ENCODE measurements around the gene C10orf71.

The C10orf71 gene, protein sequence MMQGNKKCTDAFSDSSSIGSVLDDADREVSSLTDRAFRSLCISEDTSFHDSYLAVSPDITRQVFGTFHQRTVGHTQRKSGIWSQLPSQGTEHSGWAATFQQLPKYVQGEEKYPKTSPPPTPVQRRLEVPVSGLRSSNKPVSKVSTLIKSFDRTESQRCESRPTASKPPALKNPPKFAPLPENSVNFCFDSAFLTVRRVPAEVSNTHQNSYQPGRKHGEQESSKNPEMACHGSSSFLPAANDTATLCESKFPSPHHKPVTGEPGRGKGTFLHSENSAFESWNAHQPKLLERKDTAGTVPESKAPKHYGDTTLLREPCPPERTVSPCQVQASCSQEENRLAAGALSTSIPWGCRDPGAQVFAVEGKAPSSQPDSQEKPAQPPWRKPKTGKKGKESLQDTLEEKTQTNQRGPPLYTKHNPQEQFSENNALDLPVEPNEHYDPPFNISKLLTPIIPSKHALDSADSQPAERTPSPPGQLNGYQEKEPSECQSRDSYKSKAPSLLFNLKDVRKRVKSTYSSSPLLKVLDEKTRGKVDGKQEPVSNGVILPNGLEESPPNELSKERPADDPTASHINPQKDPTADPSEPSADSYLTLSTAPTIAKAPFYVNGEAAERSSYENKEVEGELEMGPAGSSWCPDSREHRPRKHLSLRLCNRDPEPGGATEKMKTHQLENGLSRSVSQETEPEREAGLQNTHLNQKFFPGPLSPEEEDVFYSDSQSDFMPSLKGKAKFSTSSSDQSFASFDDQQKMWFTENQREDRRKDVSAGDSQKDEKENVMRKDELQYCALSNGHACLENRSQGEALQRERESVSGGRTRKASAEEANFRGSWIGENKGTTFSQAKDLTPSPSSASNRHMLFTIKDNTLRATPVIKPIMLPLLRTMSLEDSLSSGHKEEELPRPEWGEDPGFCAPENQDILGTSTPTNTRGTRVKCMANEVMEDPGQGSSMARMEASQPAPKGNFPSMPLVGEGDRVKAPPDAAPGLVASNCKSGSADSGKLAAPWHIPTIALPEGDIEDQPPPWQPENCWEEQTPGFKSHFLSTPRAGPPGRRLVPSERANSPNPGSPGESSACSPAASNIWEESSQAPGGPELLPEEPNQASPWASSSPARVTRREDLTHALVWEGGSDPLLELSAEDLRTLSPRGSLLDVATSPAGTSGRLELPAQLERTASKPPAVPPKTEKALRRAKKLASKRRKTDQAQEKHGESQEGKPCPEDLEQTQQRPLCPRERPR (N-terminal part only)

DNA sequence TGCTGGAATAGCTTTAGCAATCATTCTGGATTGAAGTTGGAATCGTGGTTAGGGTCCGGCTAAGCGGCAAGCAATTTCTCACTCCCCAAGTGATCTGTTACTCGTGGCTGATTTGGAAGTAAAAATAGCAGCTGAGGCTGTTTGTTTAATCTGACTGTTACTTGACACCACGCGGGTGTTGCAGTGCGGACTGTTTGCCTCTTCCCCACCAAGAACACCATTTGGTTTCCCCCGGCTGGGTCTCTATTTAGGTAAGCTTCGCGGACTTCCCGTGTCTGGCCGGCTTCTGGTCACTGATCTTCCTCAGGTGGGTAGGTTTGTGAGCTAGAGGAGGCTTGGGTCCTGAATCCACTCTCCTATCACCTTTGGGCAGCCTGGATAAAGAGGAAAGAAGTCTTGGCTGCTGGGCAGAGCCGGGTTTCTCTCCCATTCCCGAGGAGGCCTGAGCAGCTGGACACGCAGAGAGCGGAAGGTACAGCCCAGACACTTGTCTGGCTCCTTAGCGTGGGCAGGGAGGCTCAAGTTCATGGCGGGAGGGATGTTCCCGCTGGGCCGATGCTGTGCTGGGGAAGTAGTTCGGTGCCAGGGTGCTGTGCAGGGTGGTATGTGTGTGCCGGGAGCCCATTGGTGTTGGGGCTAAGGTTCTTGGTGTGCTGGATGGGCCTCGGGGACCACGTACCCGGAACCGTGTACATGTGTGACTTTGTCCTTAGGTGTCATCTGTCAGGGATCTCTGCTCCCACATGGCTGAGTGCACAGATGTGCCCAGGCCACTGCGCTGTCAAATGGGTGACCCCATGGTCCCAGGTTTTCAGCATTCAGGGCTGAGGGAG lies at the start of gene C10orf71:
TSS of gene C10orf71 (plus strand) at position 188 of the 833 bp plus-strand sequence. CDS start 23,376 bp downstream, outside the sequence.
- no peak for DNase-seq

DNA sequence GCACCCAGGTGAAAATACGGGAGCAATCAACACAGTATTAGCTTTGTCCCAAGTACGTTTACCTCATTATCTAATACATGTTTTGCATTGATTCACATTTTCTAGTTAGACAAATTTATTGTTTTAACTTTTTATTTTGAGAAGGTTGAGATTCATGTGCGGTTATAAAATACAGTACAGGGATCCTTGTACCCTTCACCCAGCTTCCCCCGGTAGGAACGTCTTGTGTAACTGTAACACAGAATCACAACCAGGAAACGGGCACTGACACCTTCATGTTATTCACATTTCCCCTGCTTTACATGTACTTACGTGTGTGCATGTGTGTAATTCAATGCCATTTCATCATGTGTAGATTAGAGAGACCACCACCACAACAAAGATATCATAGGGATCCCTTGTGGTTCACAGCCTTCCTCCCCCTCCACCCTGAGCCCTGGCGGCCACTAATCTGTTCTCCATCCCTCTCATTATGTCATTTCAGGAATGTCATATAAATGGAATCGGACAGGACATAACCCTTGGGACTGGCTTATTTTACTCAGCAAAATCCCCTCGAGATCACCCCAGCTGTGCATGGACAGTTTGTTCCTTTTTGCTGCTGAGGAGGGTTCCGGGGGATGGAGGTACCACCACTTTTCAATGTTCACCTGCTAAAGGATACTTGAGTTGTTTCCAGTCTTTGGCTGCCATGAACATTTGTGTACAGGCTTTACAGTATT lies 46.5 kb upstream of the C10orf71 start:
- no peak for DNase-seq

DNA sequence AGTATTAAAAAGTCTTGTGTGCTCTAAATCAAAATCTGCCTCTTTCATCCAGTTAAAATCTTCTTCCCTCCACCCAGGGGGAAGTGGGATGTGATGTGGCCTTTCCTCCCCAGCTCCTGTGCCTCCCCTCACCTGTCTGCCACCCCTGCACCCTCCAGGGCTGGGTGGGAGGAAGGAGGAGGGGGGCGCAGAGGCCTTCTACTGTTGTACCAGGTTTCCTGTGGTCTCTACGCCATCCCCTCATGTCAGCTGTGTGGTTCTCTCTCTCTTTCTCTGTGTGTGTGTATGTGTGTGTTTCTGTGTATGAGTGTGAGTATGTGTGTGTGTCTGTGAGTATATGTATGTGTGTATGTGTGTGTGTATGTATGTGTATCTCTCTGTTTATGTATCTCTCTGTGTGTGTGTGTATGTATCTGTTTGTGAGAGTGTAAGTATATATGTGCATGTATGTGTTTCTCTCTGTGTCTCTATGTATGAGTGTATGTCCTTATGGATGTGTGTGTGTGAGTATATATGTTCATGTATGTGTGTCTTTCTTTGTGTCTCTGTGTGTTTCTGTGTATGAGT lies 45.5 kb upstream of the C10orf71 start:
- no peak for DNase-seq

DNA sequence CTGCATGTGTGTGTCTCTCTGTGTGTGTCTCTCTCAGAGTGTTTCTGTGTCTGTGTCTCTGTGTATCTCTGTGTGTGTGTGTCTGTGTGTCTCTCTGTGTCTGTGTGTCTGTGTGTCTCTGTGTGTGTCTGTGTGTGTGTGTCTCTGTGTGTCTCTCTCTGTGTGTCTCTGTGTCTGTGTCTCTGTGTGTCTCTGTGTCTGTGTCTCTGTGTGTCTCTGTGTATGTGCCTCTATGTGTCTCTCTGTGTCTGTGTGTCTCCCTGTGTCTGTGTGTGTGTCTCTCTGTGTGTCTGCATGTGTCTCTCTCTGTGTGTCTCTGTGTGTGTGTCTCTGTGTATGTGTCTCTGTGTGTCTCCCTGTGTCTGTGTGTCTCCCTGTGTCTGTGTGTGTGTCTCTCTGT lies 44.8 kb upstream of the C10orf71 start:
- DNase-seq = no peak

DNA sequence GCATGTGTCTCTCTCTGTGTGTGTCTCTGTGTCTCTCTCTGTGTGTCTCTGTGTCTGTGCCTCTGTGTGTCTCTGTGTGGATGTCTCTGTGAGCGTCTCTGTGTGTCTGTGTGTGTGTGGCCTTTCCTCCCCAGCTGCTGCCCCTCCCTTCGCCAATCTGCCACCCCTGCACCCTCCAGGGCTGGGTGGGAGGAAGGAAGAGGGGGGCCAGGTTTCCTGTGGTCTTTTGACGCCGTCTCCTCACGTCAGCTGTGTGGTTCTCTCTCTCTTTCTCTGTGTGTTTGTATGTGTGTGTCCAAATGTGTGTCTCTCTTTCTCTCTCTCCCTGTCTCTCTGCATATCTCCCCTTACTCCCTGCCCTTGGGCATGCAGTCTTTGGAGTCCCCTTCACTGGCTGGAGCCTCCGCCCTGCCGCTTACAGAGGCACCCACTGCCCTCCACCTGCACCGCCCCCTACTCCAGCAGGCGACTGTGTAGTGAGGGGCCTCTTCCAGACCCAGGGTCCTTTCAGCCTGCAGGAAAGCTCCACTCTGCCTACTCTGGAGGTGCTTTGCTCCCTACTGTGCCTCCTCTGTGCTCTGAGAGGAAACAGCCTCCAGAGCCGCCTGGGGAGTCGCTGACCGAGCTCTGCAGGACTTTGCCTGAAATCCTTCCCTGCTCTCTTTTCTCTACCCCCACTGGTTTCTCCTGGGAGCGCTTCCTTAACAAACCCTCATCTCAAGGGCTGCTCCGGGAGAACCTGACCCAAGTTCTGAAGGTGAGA lies 44.2 kb upstream of the C10orf71 start:
- no peak for DNase-seq

DNA sequence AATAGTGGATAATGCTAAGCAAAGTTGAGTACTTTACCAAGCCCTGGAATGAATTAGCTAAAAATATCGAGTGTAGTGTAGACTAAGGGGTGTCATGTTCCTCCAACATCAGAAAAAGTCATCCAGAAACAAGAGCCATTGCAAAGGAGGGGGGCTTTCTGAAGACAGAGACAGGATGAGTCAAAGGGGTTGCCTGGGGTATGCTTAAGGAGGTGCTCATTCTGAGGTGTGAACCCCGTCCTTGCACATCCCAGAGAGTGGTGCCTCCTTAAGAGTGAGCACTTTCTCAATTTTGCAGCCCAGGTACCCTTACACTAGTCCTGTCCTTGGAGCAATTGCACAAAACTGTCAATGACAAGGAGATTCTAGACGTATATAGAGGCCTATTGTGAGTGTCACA lies 43.1 kb upstream of the C10orf71 start:
- no peak for DNase-seq

DNA sequence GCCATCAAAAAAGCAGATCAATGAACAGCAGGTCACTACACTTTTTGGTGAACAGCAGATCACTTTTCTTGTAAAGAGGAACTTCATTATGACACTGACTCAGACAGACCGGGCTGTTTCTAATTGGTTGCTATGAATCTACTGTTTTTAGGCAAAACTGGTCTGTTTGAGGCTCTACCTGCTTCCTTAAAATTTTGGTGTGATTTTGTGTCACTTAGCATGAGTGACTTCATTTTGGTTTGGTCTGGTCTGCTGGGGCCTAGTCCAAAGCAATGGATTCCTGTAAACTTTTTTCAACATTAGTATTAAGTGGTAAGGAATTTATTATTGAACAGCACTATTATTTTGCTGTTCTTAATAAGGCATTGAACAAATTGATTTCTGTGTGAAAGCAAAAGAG lies 41.8 kb upstream of the C10orf71 start:
- DNase-seq = no peak

DNA sequence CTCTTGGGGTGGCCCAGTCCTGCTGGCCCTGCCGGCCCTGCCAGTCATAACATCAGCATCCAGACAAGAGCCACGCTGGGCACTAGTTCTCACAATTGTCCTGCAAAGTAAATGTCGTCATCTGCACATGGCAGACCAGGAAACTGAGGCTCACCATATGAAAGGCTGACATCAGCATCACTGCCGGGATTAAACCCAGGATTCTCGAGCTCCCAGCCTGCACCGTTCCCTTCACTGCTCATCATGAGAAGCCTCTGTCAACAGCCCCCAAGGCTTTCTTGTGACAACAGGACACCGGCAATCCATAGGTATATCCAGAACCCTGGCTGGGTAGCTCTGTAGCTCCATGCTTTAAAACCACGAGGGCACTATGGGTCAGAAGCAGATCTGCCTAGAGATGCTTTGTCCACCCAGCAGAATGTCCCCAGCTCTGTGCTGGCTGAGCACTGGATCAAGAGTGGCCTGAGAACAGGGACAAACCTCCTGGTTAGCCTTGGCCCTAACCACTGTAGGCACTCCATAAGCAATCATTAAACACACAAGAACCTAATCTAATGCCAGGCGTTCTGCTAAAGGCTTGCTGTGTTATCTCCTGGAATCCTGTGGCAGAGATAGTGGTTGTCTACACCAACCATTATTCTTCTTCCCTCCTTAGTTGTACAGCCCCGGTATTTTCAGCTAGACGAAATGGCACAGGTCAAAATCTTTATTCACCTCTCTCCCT lies 41.2 kb upstream of the C10orf71 start:
- DNase-seq = no peak

DNA sequence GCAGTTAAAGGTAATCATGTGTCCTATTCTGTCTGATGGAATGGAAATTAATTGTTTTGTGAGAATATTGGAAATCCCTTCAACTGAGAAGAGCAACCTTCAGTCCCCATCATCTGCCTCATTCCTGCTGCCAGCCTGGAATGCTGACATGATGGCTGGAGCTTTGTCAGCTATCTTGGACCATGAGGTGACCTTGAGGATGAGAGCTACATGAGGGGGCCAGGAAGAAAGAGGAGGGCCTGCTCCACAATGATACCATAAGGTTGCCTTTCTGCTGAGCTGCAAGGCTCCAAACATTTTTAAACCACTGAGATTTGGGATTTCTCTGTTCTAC lies 40.7 kb upstream of the C10orf71 start:
- DNase-seq = no peak

DNA sequence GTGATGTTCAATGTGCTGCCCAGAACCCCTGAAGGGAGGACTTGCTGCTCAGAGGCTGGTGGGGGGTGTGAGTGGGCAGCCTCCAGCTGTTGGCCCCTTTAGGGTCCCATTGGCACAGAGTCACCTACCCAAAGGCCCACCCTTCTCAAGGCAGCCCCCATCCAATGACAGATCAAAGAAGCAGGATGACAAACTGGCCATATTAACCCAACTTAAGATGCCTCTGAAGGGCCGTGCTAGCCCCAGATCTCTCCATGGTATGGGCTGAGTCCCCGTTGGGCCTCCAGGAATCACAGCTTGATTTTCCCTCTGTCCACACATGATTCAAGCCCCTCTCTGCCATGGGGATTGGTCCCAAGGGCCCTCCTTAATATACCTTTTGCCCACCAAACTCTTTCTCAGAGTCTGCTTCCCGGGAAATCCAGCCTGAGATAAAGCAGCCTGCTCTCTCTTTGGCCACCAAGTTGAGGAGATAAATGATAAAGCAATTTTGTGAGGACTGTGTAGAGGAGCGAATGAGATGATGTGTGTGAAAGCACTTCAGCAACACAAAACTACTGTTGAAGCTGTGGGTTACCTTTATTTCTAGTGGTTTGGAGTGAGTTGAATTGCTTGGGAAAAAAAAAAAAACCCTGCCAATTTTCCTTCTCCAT lies 38.2 kb upstream of the C10orf71 start:
- no peak for DNase-seq

DNA sequence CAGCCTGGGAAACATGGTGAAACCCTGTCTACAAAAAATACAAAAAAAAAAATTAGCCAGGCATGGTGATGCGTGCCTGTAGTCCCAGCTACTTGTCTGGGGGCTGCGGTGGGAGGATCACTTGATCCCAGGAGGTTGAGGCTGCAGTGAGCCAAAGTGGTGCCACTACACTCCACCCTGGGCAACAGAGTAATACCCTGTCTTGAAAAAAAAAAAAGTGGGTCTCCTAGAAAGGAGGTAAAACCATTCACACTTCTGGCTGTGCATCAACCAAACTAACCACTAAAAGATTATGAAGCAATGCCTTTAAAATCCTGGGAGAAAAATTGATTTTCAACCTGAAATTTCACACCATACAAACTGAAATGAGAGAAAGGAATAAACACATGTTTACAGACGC lies 35.4 kb upstream of the C10orf71 start:
- DNase-seq = no peak

DNA sequence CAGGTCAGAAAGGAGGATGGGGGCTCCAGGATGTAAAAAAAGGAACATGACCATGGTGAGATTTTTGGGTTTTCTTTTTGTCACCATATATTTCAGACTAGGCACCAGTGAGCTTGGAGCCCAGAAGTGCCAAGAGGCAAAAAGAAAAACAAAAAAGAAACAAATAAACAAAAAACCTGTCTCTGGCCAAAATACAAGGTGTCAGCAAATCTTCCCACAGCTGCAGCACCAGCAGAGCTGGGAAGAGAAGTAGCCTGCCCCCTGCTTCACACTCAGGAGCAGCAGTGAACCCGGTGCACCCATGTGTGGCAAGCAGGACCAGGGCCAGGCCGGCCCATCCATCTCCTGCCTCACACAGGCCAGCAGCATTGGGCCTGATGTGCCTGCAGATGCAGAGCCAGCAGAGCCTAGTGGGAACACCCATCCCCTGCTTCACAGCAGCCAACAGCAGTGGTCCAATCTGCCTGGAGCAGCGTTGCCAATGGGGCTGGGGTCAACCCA lies 34.7 kb upstream of the C10orf71 start:
- DNase-seq = no peak

DNA sequence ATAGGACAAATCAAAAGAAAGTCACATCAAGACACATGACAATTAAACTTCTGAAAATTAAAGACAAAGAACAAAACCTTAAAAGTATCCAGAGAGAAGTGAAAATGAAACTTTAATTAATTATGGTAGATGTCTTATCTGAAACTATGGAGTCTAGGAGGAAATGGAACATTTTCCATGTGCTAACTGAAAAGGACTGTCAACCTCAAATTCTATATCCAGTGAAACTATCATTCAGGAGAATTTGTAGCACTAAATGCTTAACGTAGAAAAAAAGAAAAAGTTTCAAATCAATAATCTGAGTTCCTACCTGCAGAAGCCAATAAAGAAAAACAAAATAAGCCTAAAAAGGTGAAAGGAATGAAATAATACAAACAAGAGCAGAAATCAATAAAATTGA lies 33.1 kb upstream of the C10orf71 start:
- DNase-seq = no peak

DNA sequence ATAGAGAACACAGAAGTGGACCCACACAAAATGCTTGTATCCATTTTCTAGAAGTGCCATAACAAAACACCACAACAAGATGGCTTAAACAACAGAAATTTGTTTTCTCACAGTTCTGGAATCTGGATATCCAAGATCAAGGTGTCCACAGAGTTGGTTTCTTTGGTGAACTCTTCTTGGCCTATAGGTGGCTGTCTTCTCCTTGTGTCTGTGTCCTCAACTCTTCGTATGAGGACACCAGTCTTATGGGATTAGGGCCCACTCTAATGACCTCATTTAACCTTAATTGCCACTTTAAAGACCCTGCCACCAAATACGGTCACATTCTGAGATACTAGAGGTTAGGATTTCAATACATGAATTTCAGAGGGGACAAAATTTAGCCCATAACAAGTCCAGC lies 30.8 kb upstream of the C10orf71 start:
- DNase-seq = no peak

DNA sequence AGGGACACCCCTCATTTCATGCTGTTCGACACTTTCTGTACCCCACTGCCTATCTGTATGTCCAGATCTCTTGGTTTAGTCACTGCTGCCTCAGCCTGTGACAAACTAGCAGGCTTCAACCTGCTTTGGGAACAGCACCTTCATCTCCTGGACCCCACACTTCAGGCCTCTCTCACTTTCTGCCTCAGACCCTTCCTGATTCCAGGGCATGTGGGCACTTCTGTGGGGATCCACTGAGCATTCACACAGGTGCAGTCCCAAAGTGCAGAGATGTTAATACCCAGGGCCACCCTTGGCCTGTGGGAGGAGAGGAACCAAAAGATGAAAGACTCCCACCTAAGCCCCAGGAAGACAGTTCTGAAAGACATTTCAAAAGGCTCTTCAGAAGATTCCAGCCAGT lies 29.4 kb upstream of the C10orf71 start:
- no peak for DNase-seq

DNA sequence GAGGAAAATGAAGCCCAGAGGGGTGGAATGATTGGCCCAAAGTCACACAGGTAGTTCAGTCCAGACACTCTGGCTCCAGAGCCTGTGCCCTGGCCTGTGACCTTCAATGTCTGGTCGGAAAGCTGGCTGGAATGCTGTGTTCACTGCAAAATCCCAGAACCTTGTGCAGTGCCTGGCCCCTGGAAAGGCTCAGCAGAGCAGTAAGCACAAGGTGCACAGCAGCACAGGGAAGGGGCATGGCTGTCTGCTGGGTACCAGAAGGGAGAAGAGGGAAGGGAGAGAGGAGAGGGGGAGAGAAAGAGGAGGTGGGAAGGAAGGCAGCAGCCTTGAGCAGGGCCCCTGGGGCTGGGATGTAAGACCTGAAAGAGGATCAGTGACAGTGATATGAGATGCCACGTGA lies 28.4 kb upstream of the C10orf71 start:
- no peak for DNase-seq

DNA sequence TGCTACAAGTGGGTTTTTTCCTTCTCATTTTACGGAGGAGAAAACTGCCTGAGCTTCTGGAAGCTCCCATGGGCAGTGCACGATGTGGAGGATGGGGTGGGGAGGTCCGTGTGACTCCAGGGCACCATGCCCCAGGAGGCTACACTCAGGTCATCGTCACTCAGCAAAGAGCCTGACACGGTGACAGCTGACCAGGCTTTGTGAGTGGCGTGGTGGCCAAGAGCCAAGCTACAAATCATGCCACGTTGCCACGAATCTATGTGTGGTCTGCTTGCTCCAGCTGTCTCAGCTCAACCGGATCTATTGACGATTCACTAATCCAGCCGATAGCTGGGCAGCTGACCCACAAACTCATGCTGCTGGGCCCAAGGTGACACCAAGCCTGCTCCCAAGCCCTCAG lies 27.6 kb upstream of the C10orf71 start:
- DNase-seq = no peak

DNA sequence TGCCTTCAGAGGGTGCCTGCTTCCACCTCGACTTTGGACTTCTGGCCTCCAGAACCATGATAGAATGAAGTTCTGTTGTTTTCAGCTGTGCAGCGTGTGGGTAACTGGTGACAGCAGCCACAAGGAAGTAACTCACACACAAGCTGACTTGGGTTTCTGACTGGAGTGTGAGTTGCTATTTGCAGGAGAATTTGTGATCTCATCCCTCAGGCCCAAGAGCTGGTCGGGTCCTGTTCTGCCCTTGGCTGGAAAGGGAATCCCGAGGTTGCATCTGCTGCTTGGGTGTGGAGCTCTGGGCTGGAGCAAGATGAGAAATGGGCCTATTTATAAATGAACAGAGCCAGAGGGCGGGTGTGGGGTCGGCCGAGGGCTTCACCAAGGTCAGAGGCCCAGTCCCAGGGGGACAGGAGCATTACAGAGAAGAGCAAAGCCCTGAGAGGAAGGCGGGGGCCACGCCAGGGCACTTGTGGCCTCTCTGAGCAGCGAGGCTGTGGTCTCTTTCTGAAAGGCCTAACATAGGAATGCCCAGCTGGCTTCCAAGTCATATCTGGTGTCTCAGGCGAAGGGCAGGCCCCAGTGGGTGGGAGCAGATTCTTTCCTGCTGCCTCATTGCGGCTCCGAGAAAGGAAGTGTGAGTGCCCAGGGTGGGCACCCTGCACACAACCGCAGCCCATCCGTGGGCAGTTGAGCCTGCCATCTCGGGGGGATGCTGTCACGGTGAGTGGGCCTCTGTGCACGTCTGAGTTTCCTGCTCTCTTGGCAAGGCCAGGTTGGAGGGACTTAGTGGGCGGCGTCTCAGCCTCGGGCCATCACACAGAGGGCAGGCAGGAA lies 26.5 kb upstream of the C10orf71 start:
- DNase-seq = no peak

Data from EL (cell line).